Endothelial cell (in vitro differentiated cells): Measurements from ENCODE around the gene APLN. TPM values are rescaled to one million over a fixed set of nuclear protein-coding genes. Genes with fewer than 3 reads are reported as not detected.

Experiments
- DNase-seq: peaks from one replicate; pipeline ENCODE4 v3.0.0; 2021; ENCODE audit warnings: low spot score
- H3K27ac Mint-ChIP-seq: one replicate; pipeline ENCODE4 v1.8.0; 2021; ENCODE audit warnings: mixed read lengths, inconsistent platforms; ENCODE audit not compliant: unreplicated experiment
- H3K27me3 Mint-ChIP-seq: one replicate; pipeline ENCODE4 v1.8.0; 2021; ENCODE audit warnings: mild to moderate bottlenecking, moderate library complexity, mixed read lengths, inconsistent platforms; ENCODE audit not compliant: unreplicated experiment
- H3K36me3 Mint-ChIP-seq: one replicate; pipeline ENCODE4 v1.8.0; 2021; ENCODE audit warnings: mild to moderate bottlenecking, low read depth, mixed read lengths, inconsistent platforms; ENCODE audit not compliant: unreplicated experiment
- H3K4me1 Mint-ChIP-seq: one replicate; pipeline ENCODE4 v1.8.0; 2021; ENCODE audit warnings: mild to moderate bottlenecking, mixed read lengths, inconsistent platforms; ENCODE audit not compliant: unreplicated experiment
- H3K4me3 Mint-ChIP-seq: one replicate; pipeline ENCODE4 v1.8.0; 2021; ENCODE audit warnings: mild to moderate bottlenecking, mixed read lengths, inconsistent platforms; ENCODE audit not compliant: unreplicated experiment
- H3K9me3 Mint-ChIP-seq: one replicate; pipeline ENCODE4 v1.8.0; 2021; ENCODE audit warnings: mixed read lengths, inconsistent platforms; ENCODE audit not compliant: unreplicated experiment
- total RNA-seq: library from RNA; stranded (reverse); fragmentation: NEBNext Ultra II Directional; extraction: Animal tissue kit (Norgen Biotek cat#: 25700); gene quantifications from one replicate; pipeline ENCODE4 v1.2.1, GENCODE V29; 2021; ENCODE audit not compliant: unreplicated experiment
- TF ChIP-seq, protein P1 (sequence below): fragments of 200-600 bp; sonication (generic); IDR thresholded peaks from one replicate; pipeline ENCODE4 v1.5.0; 2021; ENCODE audit warnings: antibody characterized with exemption; ENCODE audit not compliant: unreplicated experiment

The APLN gene
- total RNA-seq, 1 donor from 2014 or later = 3.5 TPM

DNA sequence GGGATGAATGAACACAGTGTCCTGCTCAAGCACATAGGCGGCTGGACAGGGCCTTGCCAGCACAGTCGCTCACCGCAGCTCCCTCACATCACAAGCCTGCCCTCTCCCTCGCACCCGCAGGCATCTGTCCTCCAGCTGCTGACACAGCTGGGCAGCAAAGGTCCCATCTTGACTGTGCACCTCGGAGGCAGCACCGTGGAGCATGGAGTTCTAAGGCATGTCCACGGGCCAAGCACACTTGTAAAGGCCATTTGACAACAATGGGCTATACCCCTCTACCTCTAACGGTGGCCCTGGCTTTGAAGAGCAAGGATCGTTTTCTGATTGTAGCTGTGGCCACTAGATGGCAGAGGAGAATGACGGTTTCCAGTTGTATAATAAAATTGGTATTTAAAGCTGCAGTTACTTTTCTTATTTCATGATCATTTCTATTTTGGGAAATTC lies 53.8 kb downstream of the APLN start:
- Mint-ChIP-seq H3K4me3 (no peak overlapping the region), H3K9me3 (no peaks in the 10 kb centered on the region), H3K27ac (no peak overlapping the region), H3K27me3 (peaks cover 3% of the 10 kb centered on the region), H3K4me1 (peaks cover 3% of the 10 kb centered on the region), H3K36me3 (peaks cover 3% of the 10 kb centered on the region)
- DNase-seq = no peak
- TF ChIP-seq, protein P1, sequence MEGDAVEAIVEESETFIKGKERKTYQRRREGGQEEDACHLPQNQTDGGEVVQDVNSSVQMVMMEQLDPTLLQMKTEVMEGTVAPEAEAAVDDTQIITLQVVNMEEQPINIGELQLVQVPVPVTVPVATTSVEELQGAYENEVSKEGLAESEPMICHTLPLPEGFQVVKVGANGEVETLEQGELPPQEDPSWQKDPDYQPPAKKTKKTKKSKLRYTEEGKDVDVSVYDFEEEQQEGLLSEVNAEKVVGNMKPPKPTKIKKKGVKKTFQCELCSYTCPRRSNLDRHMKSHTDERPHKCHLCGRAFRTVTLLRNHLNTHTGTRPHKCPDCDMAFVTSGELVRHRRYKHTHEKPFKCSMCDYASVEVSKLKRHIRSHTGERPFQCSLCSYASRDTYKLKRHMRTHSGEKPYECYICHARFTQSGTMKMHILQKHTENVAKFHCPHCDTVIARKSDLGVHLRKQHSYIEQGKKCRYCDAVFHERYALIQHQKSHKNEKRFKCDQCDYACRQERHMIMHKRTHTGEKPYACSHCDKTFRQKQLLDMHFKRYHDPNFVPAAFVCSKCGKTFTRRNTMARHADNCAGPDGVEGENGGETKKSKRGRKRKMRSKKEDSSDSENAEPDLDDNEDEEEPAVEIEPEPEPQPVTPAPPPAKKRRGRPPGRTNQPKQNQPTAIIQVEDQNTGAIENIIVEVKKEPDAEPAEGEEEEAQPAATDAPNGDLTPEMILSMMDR = peak; percentile 25

DNA sequence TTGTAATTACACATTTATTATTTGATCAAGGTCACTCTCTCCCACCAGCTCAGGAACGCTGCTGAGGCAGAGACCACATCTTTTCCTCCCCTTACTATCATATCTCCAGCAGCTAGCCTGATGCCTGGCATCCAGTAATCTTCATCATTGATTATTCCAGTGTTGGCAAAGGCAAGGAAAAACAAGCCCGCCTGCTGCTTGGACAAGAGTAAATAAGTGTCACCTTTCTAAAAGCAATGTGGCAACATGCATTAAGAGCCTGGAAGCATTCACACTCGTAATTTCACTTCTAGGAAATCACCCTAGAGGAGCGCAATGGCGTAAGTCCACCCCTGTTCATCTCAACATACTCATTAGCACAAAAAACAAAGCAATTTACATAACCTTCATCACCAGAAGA lies 54.8 kb downstream of the APLN start:
- Mint-ChIP-seq H3K4me3 (no peak overlapping the region), H3K27ac (no peak overlapping the region), H3K27me3 (peaks cover 3% of the 10 kb centered on the region), H3K36me3 (peaks cover 3% of the 10 kb centered on the region), H3K4me1 (peaks cover 3% of the 10 kb centered on the region), H3K9me3 (no peaks in the 10 kb centered on the region)
- DNase-seq = no peak
- TF ChIP-seq, protein P1 = no peak

DNA sequence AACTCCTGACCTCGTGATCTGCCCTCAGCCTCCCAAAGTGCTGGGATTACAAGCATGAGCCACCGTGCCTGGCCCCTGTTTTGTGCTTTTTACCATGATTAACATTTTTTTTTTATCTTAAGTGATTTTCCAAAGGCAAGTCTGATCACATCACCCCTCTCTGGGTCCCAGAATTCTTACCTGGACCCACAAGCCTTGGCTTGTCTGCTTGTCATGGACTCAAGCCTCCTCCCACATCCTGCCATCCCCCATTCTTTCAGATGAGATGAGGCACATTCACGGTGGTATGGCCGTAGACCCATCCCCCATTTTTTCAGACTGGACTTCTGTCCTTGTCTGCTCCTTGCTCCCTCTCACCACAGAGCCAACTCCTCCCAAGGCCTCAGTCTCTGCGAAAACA lies 55.3 kb downstream of the APLN start:
- no peak overlapping the region for H3K27ac Mint-ChIP-seq
- H3K36me3 Mint-ChIP-seq = peaks cover 3% of the 10 kb centered on the region
- peaks cover 3% of the 10 kb centered on the region for H3K4me1 Mint-ChIP-seq
- peaks cover 3% of the 10 kb centered on the region for H3K27me3 Mint-ChIP-seq
- no peaks in the 10 kb centered on the region for H3K9me3 Mint-ChIP-seq
- TF ChIP-seq, protein P1 = no peak
- no peak overlapping the region for H3K4me3 Mint-ChIP-seq
- no peak for DNase-seq

DNA sequence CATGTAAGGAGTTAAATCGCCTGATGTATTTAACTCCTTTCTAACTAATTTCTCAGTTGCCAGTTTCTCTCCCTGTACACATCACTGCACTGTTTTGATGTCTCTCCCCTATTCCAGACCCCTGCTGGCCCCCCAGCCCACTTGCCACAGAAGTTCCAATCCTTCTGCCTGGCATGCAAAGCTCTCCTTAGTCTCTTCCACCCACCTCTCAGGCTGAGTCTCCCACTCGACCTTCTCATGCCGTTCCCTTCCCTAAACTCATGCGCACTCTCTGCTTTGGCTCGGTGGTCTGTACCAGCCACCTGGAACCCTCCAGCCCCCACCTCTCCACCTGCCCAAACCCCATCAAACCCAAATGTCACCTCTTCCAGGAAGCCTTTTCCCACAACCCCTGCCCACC lies 56.9 kb downstream of the APLN start:
- Mint-ChIP-seq H3K4me3 (no peak overlapping the region), H3K4me1 (no peaks in the 10 kb centered on the region), H3K9me3 (no peaks in the 10 kb centered on the region), H3K27ac (no peak overlapping the region), H3K36me3 (peaks cover 3% of the 10 kb centered on the region), H3K27me3 (peaks cover 3% of the 10 kb centered on the region)
- DNase-seq = no peak
- TF ChIP-seq, protein P1 = no peak

DNA sequence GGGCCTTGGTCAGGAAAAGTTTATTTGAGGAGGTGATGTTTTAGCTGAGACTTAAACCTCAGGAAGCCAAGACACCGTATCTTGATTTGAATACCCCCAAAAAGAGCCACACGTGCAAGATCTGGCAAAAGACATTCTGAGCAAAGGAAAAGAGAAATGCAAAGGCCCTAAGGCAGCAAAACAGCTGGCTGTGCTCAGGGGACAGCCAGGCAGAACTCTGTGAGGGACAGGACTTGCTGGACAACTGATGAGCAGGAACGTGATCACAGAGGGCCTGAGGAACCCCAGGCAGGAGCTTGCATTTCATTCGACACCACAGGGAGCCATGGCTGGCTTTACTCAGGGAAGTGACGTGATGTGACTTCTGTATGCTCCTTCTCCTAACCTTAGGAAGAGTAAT lies 58.7 kb downstream of the APLN start:
- no peak overlapping the region for H3K4me3 Mint-ChIP-seq
- no peaks in the 10 kb centered on the region for H3K9me3 Mint-ChIP-seq
- DNase-seq = no peak
- peaks cover 3% of the 10 kb centered on the region for H3K27me3 Mint-ChIP-seq
- no peak overlapping the region for H3K27ac Mint-ChIP-seq
- no peaks in the 10 kb centered on the region for H3K4me1 Mint-ChIP-seq
- TF ChIP-seq, protein P1 = no peak
- peaks cover 3% of the 10 kb centered on the region for H3K36me3 Mint-ChIP-seq

Other genes with a start within 250 kb of the APLN start
- gene SMARCA1, start 131.5 kb downstream of the APLN start, total RNA-seq = 61.1 TPM
- gene OCRL, start 114.7 kb downstream of the APLN start, total RNA-seq = 24.2 TPM
- 1.7 TPM for gene XPNPEP2, start 84.0 kb upstream of the APLN start, total RNA-seq
- not detected for gene SASH3, start 125.0 kb upstream of the APLN start, total RNA-seq
- gene ZDHHC9, start 188.9 kb upstream of the APLN start, total RNA-seq = 37.8 TPM